Activated naive CD4-positive, alpha-beta T cell treated with anti-CD3 and anti-CD28 coated beads for 36 hours (primary cell): Measurements from ENCODE around the gene SV2A. TPM values are rescaled to one million over a fixed set of nuclear protein-coding genes. Genes with fewer than 3 reads are reported as not detected.
A peak's percentile ranks its signal among the peaks of the same experiment; 100 is the strongest.
"Not testable (repeated sequence)": the region's sequence is repeated elsewhere in the genome, so short reads cannot be mapped to it uniquely, and the experiment has no call there.

Experiments used
- CTCF ChIA-PET: fragments of 350-600 bp; sonication (Branson Sonifier 250); formaldehyde crosslinking; loops from one replicate; lab custom pipeline; 2021; ENCODE audit warnings: antibody characterized with exemption; lab: Charles Lee
- DNase-seq: peaks from one replicate; pipeline ENCODE4 v3.0.0-alpha.2; 2020
- H3K27ac Mint-ChIP-seq: one replicate; pipeline ENCODE4 v1.8.0; 2021; ENCODE audit warnings: mild to moderate bottlenecking, mixed read lengths
- H3K27me3 Mint-ChIP-seq: one replicate; pipeline ENCODE4 v1.8.0; 2021; ENCODE audit warnings: low read depth, mixed read lengths
- H3K36me3 Mint-ChIP-seq: one replicate; pipeline ENCODE4 v1.8.0; 2021; ENCODE audit warnings: low read depth, mixed read lengths
- H3K4me1 Mint-ChIP-seq: one replicate; pipeline ENCODE4 v1.8.0; 2021; ENCODE audit warnings: low read depth, mixed read lengths
- H3K4me3 Mint-ChIP-seq: one replicate; pipeline ENCODE4 v1.8.0; 2021; ENCODE audit warnings: mild to moderate bottlenecking, moderate library complexity, mixed read lengths
- H3K9me3 Mint-ChIP-seq: one replicate; pipeline ENCODE4 v1.8.0; 2021; ENCODE audit warnings: mixed read lengths
- intact Hi-C: fragments of 100-400 bp; cut with micrococcal nuclease; formaldehyde crosslinking; loops from one replicate; pipeline ENCODE4 v1.15.1; 2023
- total RNA-seq, 2 experiments: library from RNA; stranded (reverse); gene quantifications; one replicate each; pipeline ENCODE4 v1.2.3, GENCODE V29; 2021

Gene SV2A
- total RNA-seq, 2 experiments from 2014 or later = 8.2 to 8.6 TPM

DNA sequence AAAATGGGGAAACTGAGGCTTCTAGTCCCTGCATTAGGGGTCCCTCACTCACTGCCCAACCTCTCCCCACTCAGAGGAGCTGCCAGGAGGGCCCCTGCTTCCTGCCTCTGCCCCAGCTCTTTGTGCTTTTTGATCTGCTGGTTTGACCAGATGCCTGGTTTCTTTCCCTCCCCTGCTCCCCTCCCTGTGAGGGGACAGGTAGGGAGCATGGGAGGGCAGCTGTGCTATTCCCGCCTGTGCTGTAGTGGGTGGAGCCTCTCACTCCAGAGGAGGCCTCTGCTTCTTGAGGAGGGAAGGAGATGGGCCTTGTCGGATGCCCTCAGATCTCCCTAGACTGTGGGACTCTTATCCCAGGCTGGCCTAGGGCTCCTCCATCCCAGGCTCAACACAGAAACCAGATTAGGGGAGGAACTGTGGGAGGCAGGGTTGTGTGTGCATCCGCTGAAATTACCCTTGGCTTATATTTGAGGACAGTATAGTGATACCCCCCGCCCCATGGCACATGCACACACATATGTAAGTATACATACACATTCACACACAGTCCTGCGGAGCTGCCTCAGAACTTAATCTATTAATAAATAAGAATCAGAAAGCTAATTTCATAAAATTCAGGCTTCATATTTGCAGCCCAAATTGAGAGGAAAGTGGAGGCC, 13.7 kb downstream of the SV2A start:
- intact Hi-C loops = no loop called here
- Mint-ChIP-seq H3K4me1 (peaks cover 17% of the 10 kb centered on the region), H3K36me3 (peaks cover 27% of the 10 kb centered on the region), H3K27me3 (no peaks in the 10 kb centered on the region), H3K27ac (no peak overlapping the region), H3K4me3 (no peak overlapping the region), H3K9me3 (peaks cover 2% of the 10 kb centered on the region)
- CTCF ChIA-PET = no interaction called here
- DNase-seq = no peak

DNA sequence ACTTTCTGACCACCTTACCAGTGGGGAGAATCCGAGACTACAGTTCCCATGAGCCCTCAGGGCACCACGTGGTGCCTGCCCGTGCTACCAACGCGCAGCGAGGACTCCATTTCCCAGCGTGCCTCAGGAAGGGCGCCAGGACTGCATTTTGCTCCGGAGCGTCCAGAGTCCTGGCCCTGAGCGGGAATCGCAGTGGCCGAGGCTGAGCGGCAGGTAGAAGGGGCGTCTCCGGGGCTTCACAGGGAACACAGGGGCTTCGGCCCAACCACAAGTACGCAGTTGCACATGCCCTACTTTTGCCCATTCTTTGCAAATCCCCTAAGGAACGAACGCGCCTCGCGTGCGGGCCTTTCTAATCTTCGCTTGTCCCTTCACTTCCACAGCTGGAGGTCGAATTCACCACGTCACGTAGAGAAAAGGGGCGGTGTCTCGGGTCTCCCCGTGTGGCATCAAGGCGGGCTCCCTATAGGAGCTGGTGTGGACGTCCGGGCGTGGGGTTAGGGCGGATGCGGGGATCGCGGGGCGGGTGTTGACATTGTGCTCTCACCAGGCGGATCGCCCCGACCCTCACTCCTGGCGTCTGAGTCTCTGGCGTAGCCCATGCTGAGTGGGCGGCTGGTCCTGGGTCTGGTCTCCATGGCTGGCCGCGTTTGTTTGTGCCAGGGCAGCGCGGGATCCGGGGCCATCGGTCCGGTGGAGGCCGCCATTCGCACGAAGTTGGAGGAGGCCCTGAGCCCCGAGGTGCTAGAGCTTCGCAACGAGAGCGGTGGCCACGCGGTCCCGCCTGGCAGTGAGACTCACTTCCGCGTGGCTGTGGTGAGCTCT, 18.0 kb downstream of the SV2A start, which contains the start of gene BOLA1:
TSS of gene BOLA1 (plus strand) at position 109 of the 825 bp plus-strand sequence. CDS start at position 601, 492 bp downstream.
- H3K9me3 Mint-ChIP-seq = peaks cover 2% of the 10 kb centered on the region
- CTCF ChIA-PET = no interaction called here
- H3K4me1 Mint-ChIP-seq = peaks cover 20% of the 10 kb centered on the region
- intact Hi-C loops = loop anchor here (1.0 to 2.0 kb wide), 3 partner anchors 11 to 165 kb away; partner anchors contain the start of gene SF3B4
- DNase-seq = peak; percentile 90
- no peaks in the 10 kb centered on the region for H3K27me3 Mint-ChIP-seq
- peaks cover 20% of the 10 kb centered on the region for H3K36me3 Mint-ChIP-seq
- H3K4me3 Mint-ChIP-seq = peak within 1 kb of the TSS; percentile 97
- peak within 1 kb of the TSS; percentile 94 for H3K27ac Mint-ChIP-seq

DNA sequence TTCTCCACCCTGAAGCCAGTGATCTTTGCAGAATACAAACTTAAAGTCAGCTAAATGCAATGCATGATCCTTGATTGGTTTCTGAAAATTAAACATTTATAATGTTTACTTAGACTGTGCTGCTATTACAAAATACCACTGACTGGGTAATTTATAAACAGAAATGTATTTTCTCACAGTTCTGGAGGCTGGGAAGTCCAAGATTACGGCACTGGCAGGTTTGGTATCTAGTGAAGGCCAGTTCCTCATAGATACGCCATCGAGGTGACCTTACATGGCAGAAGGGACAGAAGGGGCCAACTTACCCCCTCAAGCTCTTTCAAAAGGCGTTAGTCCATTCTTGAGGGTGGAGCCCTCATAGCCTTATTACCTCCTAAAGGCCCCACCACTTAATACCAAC, 21.1 kb downstream of the SV2A start:
- no peak for DNase-seq
- Mint-ChIP-seq H3K4me3 (no peak overlapping the region), H3K4me1 (peaks cover 20% of the 10 kb centered on the region), H3K27ac (no peak overlapping the region), H3K36me3 (peaks cover 10% of the 10 kb centered on the region), H3K9me3 (no peaks in the 10 kb centered on the region), H3K27me3 (no peaks in the 10 kb centered on the region)
- intact Hi-C loops = no loop called here
- CTCF ChIA-PET = no interaction called here

- peaks cover 3% of the 10 kb centered on the region for H3K4me1 Mint-ChIP-seq
- intact Hi-C loops = loop anchor here (1.0 kb wide), 6 partner anchors 10 to 178 kb away; partner anchors contain the start of genes BOLA1 and VPS45
- H3K27me3 Mint-ChIP-seq = no peaks in the 10 kb centered on the region
- H3K4me3 Mint-ChIP-seq = no peak overlapping the region
- H3K27ac Mint-ChIP-seq = no peak overlapping the region
- no peak for DNase-seq
- no peaks in the 10 kb centered on the region for H3K9me3 Mint-ChIP-seq
- H3K36me3 Mint-ChIP-seq = peaks cover 2% of the 10 kb centered on the region
- CTCF ChIA-PET = interaction anchor here (0.6 to 2.1 kb wide), 10 partner anchors 26 to 299 kb away, joined by 3 to 14 read pairs (median 3); no protein-coding TSS in a partner anchor
These were observed 28.7 kb downstream of the SV2A start for GRCh38 chr1:149888999-149889289.

- CTCF ChIA-PET = interaction anchor here (0.6 to 2.1 kb wide), 16 partner anchors 27 to 299 kb away, joined by 3 to 14 read pairs (median 3); partner anchors contain the start of gene SV2A
- no peaks in the 10 kb centered on the region for H3K27me3 Mint-ChIP-seq
These were observed 29.2 kb downstream of the SV2A start for GRCh38 chr1:149888247-149888998.

GRCh38 chr1:149887456-149888246, 30.0 kb downstream of the SV2A start:
- H3K27ac Mint-ChIP-seq = no peak overlapping the region
- H3K36me3 Mint-ChIP-seq = peaks cover 2% of the 10 kb centered on the region
- CTCF ChIA-PET = interaction anchor here (0.9 to 1.5 kb wide), 8 partner anchors 14 to 278 kb away, joined by 3 to 5 read pairs (median 3); partner anchors contain the start of gene SV2A
- peak; percentile 85 for DNase-seq
- no peaks in the 10 kb centered on the region for H3K9me3 Mint-ChIP-seq
- H3K4me3 Mint-ChIP-seq = no peak overlapping the region
- intact Hi-C loops = loop anchor here (1.0 kb wide), 6 partner anchors 12 to 180 kb away; partner anchors contain the start of genes BOLA1 and VPS45
- H3K27me3 Mint-ChIP-seq = no peaks in the 10 kb centered on the region
- peaks cover 3% of the 10 kb centered on the region for H3K4me1 Mint-ChIP-seq

More at GRCh38 chr1:149888247-149888998, 29.2 kb downstream of the SV2A start:
- H3K9me3 Mint-ChIP-seq = no peaks in the 10 kb centered on the region
- H3K27ac Mint-ChIP-seq = no peak overlapping the region
- peaks cover 2% of the 10 kb centered on the region for H3K36me3 Mint-ChIP-seq
- peak; percentile 88 for DNase-seq
- H3K4me1 Mint-ChIP-seq = peaks cover 3% of the 10 kb centered on the region
- no peak overlapping the region for H3K4me3 Mint-ChIP-seq
- intact Hi-C loops = loop anchor here (1.0 kb wide), 6 partner anchors 11 to 179 kb away; partner anchors contain the start of genes BOLA1 and VPS45

- H3K4me3 Mint-ChIP-seq, H3K27ac Mint-ChIP-seq, intact Hi-C loops, H3K4me1 Mint-ChIP-seq, H3K27me3 Mint-ChIP-seq, H3K9me3 Mint-ChIP-seq, H3K36me3 Mint-ChIP-seq, DNase-seq: not testable (repeated sequence)
- CTCF ChIA-PET = interaction anchor here (0.9 to 1.5 kb wide), 4 partner anchors 15 to 276 kb away, joined by 3 to 5 read pairs (median 4); no protein-coding TSS in a partner anchor
These were observed 30.5 kb downstream of the SV2A start for GRCh38 chr1:149887196-149887455.

GRCh38 chr1:149886396-149887195, 31.0 kb downstream of the SV2A start:
- peaks cover 12% of the 10 kb centered on the region for H3K4me1 Mint-ChIP-seq
- H3K36me3 Mint-ChIP-seq = peaks cover 2% of the 10 kb centered on the region
- H3K4me3 Mint-ChIP-seq = no peak overlapping the region
- CTCF ChIA-PET = interaction anchor here (0.9 to 1.3 kb wide), 2 partner anchors 15 to 37 kb away, joined by 3 to 4 read pairs; no protein-coding TSS in a partner anchor
- intact Hi-C loops = no loop called here
- H3K27me3 Mint-ChIP-seq = no peaks in the 10 kb centered on the region
- H3K9me3 Mint-ChIP-seq = no peaks in the 10 kb centered on the region
- H3K27ac Mint-ChIP-seq = no peak overlapping the region
- peak; percentile 92 for DNase-seq

GRCh38 chr1:149886121-149886395, 31.6 kb downstream of the SV2A start:
- H3K9me3 Mint-ChIP-seq, DNase-seq: not testable (repeated sequence)

DNA sequence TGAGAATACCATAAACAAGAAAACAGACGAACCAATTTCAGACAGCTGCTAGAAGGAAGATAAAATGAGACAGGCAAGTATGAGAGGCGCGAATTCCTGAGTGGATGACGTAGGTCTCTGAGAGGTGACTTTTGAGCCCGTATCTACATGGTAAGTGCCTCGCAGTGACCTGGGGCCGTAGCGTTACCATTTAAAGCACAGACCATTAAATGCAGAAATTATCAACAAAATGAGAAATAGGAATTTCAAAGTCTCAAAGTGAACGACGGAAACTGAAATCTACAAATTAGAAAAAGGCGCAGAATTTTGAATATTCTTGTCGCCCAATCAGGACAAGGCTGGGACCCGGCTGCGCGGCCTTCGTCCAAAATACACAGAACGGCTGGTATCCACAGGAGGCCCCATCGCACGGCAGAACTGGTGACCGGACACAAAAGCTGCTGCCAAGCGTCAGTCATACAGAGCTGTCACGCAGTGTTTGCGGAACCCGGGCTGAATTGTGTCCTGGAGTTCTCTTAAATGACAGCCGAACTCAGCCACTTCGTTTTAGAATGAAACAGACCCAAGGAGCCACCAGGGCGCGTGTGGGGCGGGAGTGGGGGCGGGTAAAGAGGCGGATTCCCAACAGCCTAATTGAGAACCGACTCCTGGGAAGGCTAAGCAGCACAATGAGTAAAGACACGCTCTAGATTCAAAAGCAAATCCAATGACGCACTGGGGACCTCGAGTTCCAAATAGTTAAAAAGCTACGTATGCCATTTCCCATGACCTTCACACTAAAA, 32.1 kb downstream of the SV2A start:
- Mint-ChIP-seq H3K36me3 (peaks cover 2% of the 10 kb centered on the region), H3K4me1 (peaks cover 14% of the 10 kb centered on the region), H3K27me3 (no peaks in the 10 kb centered on the region), H3K27ac (no peak overlapping the region), H3K4me3 (no peak overlapping the region), H3K9me3 (no peaks in the 10 kb centered on the region)
- intact Hi-C loops = no loop called here
- peak; percentile 85 for DNase-seq
- CTCF ChIA-PET = no interaction called here

More at GRCh38 chr1:149886121-149886395, 31.6 kb downstream of the SV2A start:
- H3K4me3 Mint-ChIP-seq, H3K36me3 Mint-ChIP-seq, H3K27ac Mint-ChIP-seq, H3K27me3 Mint-ChIP-seq, CTCF ChIA-PET, intact Hi-C loops: not testable (repeated sequence)
- H3K4me1 Mint-ChIP-seq = peaks cover 13% of the 10 kb centered on the region
